SU-DHL-6 (cell line): ENCODE measurements around the gene NOSIP.
A peak's percentile ranks its signal among the peaks of the same experiment; 100 is the strongest.

Experiments
- H2AFZ ChIP-seq: fragments of 200-600 bp; sonication (generic); 2 replicates; pipeline ENCODE4 v1.6.1; 2014; ENCODE audit warnings: low read depth, mild to moderate bottlenecking, moderate library complexity, mixed read lengths, antibody characterized with exemption, low read length; ENCODE audit not compliant: severe bottlenecking
- H3F3A ChIP-seq: fragments of 200-600 bp; shearing (Covaris generic); 2 replicates; pipeline ENCODE4 v1.6.0; 2016; ENCODE audit warnings: antibody characterized with exemption, mild to moderate bottlenecking; ENCODE audit not compliant: insufficient read depth
- H3K27ac ChIP-seq: fragments of 200-600 bp; sonication (generic); 2 replicates; pipeline ENCODE4 v1.5.1; 2016; ENCODE audit warnings: low read depth, mild to moderate bottlenecking, low read length, moderate library complexity, mixed read lengths
- H3K27me3 ChIP-seq: fragments of 200-600 bp; sonication (generic), shearing (Covaris generic); 2 replicates; pipeline ENCODE4 v1.6.0; 2014; ENCODE audit warnings: mild to moderate bottlenecking, low read length
- H3K36me3 ChIP-seq: fragments of 200-600 bp; sonication (generic); 2 replicates; pipeline ENCODE4 v1.6.1; 2014; ENCODE audit warnings: mild to moderate bottlenecking, low read length, mixed read lengths
- H3K4me2 ChIP-seq: fragments of 300-600, 200-600 bp; shearing (Covaris generic), sonication (generic); 2 replicates; pipeline ENCODE4 v1.6.0; 2014; ENCODE audit warnings: low read length, low read depth, mild to moderate bottlenecking; ENCODE audit not compliant: poor library complexity, severe bottlenecking
- H3K4me3 ChIP-seq: fragments of 200-600 bp; sonication (generic); 2 replicates; pipeline ENCODE4 v1.5.1; 2014; ENCODE audit warnings: antibody characterized with exemption, low read length, mild to moderate bottlenecking, mixed read lengths; ENCODE audit not compliant: insufficient read depth, poor library complexity, severe bottlenecking
- H3K79me2 ChIP-seq: fragments of 200-600 bp; sonication (generic); 2 replicates; pipeline ENCODE4 v1.6.1; 2014; ENCODE audit warnings: mild to moderate bottlenecking, low read length, moderate library complexity; ENCODE audit not compliant: insufficient read depth
- H3K9ac ChIP-seq: fragments of 200-600 bp; sonication (generic); 2 replicates; pipeline ENCODE4 v1.7.0; 2014; ENCODE audit warnings: mild to moderate bottlenecking, low read length
- H3K9me2 ChIP-seq: fragments of 200-600 bp; sonication (generic); replicated peaks from 2 replicates; pipeline ENCODE4 v1.6.1; 2014; ENCODE audit warnings: low read length; ENCODE audit not compliant: insufficient read depth
- H3K9me3 ChIP-seq: fragments of 200-600 bp; sonication (generic); 2 replicates; pipeline ENCODE4 v1.6.1; 2014; ENCODE audit warnings: low read length, mixed read lengths; ENCODE audit not compliant: insufficient read depth
- H4K20me1 ChIP-seq: fragments of 200-600 bp; sonication (generic); 2 replicates; pipeline ENCODE4 v1.6.1; 2014; ENCODE audit warnings: low read depth, mild to moderate bottlenecking, antibody characterized with exemption, low read length, moderate library complexity, mixed read lengths
- CTCF ChIP-seq: fragments of 200-600 bp; sonication (generic); IDR thresholded peaks from one replicate; pipeline ENCODE4 v1.5.1; 2017; ENCODE audit warnings: antibody characterized with exemption, mild to moderate bottlenecking, low read length, moderate library complexity; ENCODE audit not compliant: insufficient read depth, poor library complexity, severe bottlenecking
- EZH2phosphoT487 ChIP-seq: fragments of 200-600 bp; sonication (generic), shearing (Covaris generic); conservative IDR thresholded peaks from 2 replicates; pipeline ENCODE4 v1.6.1; 2018; ENCODE audit warnings: mild to moderate bottlenecking, antibody characterized with exemption, low read length, moderate library complexity, mixed read lengths

Gene NOSIP

GRCh38 chr19:49581007-49581508, 702 bp upstream of the NOSIP start, which contains the start of gene PRRG2:
Gene PRRG2, plus strand, starts transcription at chr19:49581316. Its CDS starts 1,904 bp downstream, at chr19:49583220.
- no peaks in the 10 kb centered on the region for H3K9me3 ChIP-seq
- H3K27me3 ChIP-seq = no peaks in the 10 kb centered on the region
- H3K9ac ChIP-seq = peak within 1 kb of the TSS; percentile 88
- H3K36me3 ChIP-seq = 0 out of 2 replicates have a peak, but pooled peaks cover 3% of the 10 kb centered on the region
- peaks cover 27% of the 10 kb centered on the region for H3K79me2 ChIP-seq
- peak within 1 kb of the TSS; percentile 84 for H2AFZ ChIP-seq
- H3K4me2 ChIP-seq = peak within 1 kb of the TSS; percentile 93
- no peaks in the 10 kb centered on the region for H4K20me1 ChIP-seq
- H3K4me3 ChIP-seq = peak within 1 kb of the TSS; percentile 93
- peak within 1 kb of the TSS; percentile 26 for H3K27ac ChIP-seq
- TF ChIP-seq EZH2phosphoT487 (no peak), CTCF (no peak)
- H3K9me2 ChIP-seq = no peaks in the 10 kb centered on the region
- peaks cover 7% of the 10 kb centered on the region; the same call in 1 of the 2 replicates for H3F3A ChIP-seq

GRCh38 chr19:49579947-49580263, 451 bp downstream of the NOSIP start:
- no peaks in the 10 kb centered on the region for H3K9me2 ChIP-seq
- no peaks in the 10 kb centered on the region for H3K27me3 ChIP-seq
- H3K4me2 ChIP-seq = peak overlapping the region; percentile 93
- H4K20me1 ChIP-seq = no peaks in the 10 kb centered on the region
- peak overlapping the region; percentile 26 for H3K27ac ChIP-seq
- H3K36me3 ChIP-seq = 0 out of 2 replicates have a peak, but pooled peaks cover 4% of the 10 kb centered on the region
- H3K79me2 ChIP-seq = peaks cover 35% of the 10 kb centered on the region
- peaks cover 7% of the 10 kb centered on the region; the same call in 1 of the 2 replicates for H3F3A ChIP-seq
- peak overlapping the region; percentile 93 for H3K4me3 ChIP-seq
- no peaks in the 10 kb centered on the region for H3K9me3 ChIP-seq
- peak overlapping the region; percentile 11 for H2AFZ ChIP-seq
- peak overlapping the region; percentile 88 for H3K9ac ChIP-seq
- TF ChIP-seq EZH2phosphoT487 = no peak
- no peak for TF ChIP-seq CTCF

GRCh38 chr19:49579193-49579592, 1.2 kb downstream of the NOSIP start:
- Histone ChIP-seq H3K27me3 (no peaks in the 10 kb centered on the region), H2AFZ (no peak overlapping the region), H3K9me3 (no peaks in the 10 kb centered on the region), H3K27ac (0 out of 2 replicates have a peak overlapping the region, but pooled peaks have one; percentile 26), H3F3A (peaks cover 7% of the 10 kb centered on the region; the same call in 1 of the 2 replicates), H3K4me2 (peak overlapping the region; percentile 93), H3K36me3 (0 out of 2 replicates have a peak, but pooled peaks cover 4% of the 10 kb centered on the region), H3K9me2 (no peaks in the 10 kb centered on the region), H3K79me2 (peaks cover 38% of the 10 kb centered on the region), H3K9ac (peak overlapping the region; percentile 88), H4K20me1 (no peaks in the 10 kb centered on the region), H3K4me3 (peak overlapping the region; percentile 93)
- TF ChIP-seq EZH2phosphoT487 (no peak), CTCF (no peak)
